Stimulated activated CD8-positive, alpha-beta memory T cell treated with anti-CD3 and anti-CD28 coated beads, Interleukin-4, amount 100 ng/mL, for 24 hours (primary cell): Measurements from ENCODE around the gene YIPF5.

ENCODE experiments used
- DNase-seq: peaks from one replicate; pipeline ENCODE4 v3.0.0-alpha.2; 2020; ENCODE audit warnings: low read depth

The YIPF5 gene

DNA sequence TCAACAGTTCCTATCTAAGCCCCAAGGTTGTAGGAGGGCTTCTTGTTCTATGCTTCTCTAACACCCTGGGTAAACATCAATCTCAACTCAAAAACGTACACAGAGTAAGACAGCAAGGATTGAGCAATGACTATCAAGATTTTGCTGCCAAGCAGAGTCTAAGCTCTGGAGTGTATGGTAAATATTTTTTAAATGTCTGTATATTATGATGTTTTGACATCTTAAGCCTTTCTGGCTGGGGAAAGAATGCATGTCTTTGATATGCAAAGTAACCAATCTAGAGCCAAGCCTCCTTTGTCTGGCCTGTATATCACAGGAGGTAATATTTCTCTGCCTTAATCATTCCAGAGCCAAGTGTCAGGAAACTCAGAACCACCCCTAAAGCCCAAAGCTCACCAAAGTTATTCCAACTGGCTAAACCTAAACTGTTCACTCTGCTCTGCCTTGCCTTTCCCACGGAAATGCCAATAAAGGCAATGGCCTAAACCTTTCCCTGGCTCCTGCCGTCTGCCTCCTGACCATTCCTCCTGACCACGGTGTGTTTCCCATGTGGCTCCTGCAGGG is 45.2 kb downstream of the YIPF5 start:
- no peak for DNase-seq

DNA sequence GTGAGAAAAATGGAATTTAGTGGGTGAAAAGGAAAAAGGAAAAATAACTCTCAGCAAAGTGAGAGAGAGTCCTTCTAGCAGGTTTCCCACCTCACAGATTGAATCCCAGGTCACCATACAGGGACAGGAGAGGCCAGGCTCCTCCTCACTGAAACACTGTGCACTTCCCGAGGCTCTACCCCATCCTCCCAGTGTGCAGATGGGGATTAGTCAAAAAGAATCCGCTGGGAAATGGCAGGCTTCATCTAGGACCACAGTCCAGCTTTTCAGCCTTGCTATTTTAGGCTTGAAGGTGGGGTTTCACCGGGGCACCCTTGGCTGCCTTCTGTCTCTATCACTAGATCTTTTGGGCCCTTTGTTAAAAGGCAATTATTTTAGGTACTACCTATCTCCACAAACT is 47.8 kb downstream of the YIPF5 start:
- DNase-seq, result no peak

DNA sequence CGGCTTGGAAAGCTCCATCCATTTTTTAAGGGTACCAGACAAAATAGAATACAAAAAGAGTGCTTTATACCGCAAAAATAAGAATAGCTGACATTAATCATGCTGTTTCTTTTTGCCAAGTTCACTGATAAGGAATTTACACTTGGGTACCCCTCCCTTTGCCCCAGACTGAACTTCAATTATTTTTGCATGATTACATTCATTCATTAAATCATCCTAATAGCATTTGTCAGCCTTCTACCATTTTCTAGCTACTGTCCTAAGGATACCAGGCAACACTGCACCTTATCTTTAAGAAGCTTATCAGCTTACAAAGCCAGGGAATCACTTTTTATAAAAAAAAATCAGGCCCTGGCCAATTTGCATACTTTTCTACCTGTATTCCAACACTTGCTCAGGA is 48.4 kb downstream of the YIPF5 start:
- no peak for DNase-seq

DNA sequence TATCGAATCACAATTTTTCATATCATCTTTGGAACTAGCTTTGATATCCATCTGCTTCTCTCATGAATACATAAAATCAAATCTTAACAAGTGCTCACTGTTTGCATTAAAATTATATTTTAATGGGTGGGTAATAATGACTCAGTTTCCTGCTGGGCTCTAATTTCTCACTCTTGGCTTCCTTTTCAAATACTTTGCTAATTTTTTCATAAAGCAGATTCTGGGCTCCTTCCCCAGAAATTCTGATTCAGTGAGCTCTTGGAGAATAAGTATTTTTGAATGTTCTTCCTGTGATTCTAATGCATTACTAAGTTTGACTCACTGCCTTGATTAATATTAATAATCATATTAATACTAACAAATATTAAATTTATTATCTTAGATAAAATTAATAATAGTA is 48.9 kb downstream of the YIPF5 start:
- DNase-seq, result no peak

DNA sequence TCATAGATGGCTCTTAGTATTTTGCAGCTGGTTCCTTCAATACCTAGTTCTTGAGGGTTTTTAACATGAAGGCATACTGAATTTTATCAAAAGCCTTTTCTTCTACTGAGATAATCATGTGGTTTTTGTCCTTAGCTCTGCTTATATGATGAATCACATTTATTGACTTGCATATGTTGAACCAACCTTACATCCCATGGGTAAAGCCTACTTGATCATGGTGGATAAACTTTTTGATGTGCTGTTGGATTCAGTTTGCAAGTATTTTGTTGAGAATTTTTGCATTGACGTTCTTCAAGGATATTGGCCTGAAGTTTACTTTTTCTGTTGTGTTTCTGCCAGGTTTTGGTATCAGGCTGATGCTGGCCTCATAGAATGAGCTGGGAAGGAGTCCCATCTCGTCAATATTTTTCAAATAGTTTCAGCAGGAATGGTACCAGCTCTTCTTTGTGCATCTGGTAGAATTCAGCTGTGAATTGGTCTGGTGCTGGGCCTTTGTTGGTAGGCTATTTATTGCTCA is 49.7 kb downstream of the YIPF5 start:
- DNase-seq, result no peak

DNA sequence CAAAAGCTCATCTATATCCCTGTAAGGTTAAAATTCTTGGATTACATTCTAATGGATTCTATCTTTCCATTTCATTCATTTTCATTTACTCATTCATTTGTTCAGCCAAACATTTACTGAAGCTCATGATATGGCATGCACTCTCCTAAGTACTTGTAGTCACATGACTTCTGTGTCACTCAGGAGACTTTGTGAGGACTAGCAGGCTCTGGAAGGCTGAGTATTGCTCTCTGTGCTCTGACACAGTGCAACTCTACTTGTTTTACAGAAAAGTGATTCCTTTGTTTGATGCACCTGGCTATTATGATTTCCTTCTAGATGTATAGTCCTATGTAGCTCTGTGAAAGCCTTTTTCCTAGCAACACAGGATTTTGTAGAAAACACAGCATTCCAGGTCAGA is 53.0 kb downstream of the YIPF5 start:
- DNase-seq, result no peak

DNA sequence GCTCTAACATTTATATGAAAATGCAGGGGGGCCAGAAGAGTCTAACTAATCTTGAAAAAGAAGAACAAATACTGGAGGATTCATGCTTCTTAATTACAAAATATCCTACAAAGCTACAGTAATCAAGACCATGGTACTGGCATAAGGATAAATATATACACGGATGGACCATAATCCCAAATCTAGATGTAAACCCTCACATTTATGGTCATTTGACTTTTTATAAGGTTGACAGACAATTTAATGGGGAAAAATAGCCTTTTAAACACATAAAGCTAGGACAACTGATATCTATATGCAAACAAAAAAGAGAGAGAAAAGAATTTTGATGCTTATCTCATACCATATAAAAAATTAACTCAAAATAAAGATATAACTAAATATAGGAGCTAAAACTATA is 55.9 kb downstream of the YIPF5 start:
- no peak for DNase-seq
